Endothelial cell of umbilical vein (primary cell): ENCODE data around the gene SH3PXD2A. TPM values are rescaled to one million over a fixed set of nuclear protein-coding genes. Genes with fewer than 3 reads are reported as not detected.

Experiments used
- BruUV-seq: library from RNA; stranded (reverse); fragments of 400-500 nt; replicated peaks from 2 replicates; lab custom pipeline; 2021; lab: Mats Ljungman, UMichigan
- CTCF ChIA-PET: fragments of 300-600, 350-600 bp; sonication (Branson Sonifier 250); formaldehyde crosslinking; loops from one replicate; lab custom pipeline; 2021; ENCODE audit warnings: antibody characterized with exemption, inconsistent platforms; lab: Charles Lee
- POLR2A ChIA-PET: fragments of 300-600, 350-600 bp; sonication (Branson Sonifier 250); formaldehyde crosslinking; loops from one replicate; lab custom pipeline; 2021; ENCODE audit warnings: antibody characterized with exemption, inconsistent platforms; lab: Charles Lee
- DNase-seq: peaks from one replicate; pipeline ENCODE4 v3.0.0-alpha.2; 2011; ENCODE audit warnings: low read depth, low spot score
- FAIRE-seq: peaks from 2 replicates; lab custom pipeline; 2011; peaks lifted over from hg19 to GRCh38; lab: Jason Lieb, UNC
- H2AFZ ChIP-seq: 2 replicates; pipeline ENCODE4 v1.6.0; 2012; ENCODE audit warnings: low read depth, low read length, control low read depth, inconsistent platforms
- H3K27ac ChIP-seq: 2 replicates; pipeline ENCODE4 v1.5.1; 2011; ENCODE audit warnings: low read depth, mild to moderate bottlenecking, control low read depth, low read length, moderate library complexity; ENCODE audit not compliant: insufficient read depth
- H3K27me3 ChIP-seq, 2 experiments: 2 replicates each; pipeline versions ENCODE4 v1.6.0 to v1.6.1; 2011; ENCODE audit warnings: low read length in 2 of 2, mixed read lengths in 1 of 2; ENCODE audit not compliant: control insufficient read depth in 2 of 2, insufficient read depth in 2 of 2
- H3K36me3 ChIP-seq, 2 experiments: 2 replicates in 1 of 2; 3 replicates in 1 of 2; pipeline ENCODE4 v1.5.1; 2011; ENCODE audit warnings: low read length in 2 of 2, mild to moderate bottlenecking in 1 of 2, moderate library complexity in 1 of 2; ENCODE audit not compliant: control insufficient read depth in 2 of 2, insufficient read depth in 2 of 2; ENCODE audit errors: extremely low read depth in 1 of 2
- H3K4me1 ChIP-seq: 3 replicates; pipeline ENCODE4 v1.5.1; 2011; ENCODE audit warnings: mild to moderate bottlenecking, low read length; ENCODE audit not compliant: control insufficient read depth, insufficient read depth; ENCODE audit errors: extremely low read depth
- H3K4me2 ChIP-seq: 2 replicates; pipeline ENCODE4 v1.6.1; 2011; ENCODE audit warnings: low read length, control low read depth, mixed read lengths; ENCODE audit not compliant: insufficient read depth
- H3K4me3 ChIP-seq, 3 experiments: fragments of 200-600 bp in 1 of 3; sonication (generic), shearing (Covaris generic) in 1 of 3; replicated peaks in 1 of 3; 2 replicates each; pipeline ENCODE4 v1.5.1; 2011 to 2016; ENCODE audit warnings: control low read depth in 3 of 3, low read length in 3 of 3, mild to moderate bottlenecking in 2 of 3, inconsistent platforms in 1 of 3, low read depth in 1 of 3, moderate library complexity in 1 of 3; ENCODE audit not compliant: insufficient read depth in 1 of 3
- H3K79me2 ChIP-seq: 2 replicates; pipeline ENCODE4 v1.6.0; 2012; ENCODE audit warnings: low read length, inconsistent platforms; ENCODE audit not compliant: control insufficient read depth, insufficient read depth
- H3K9ac ChIP-seq: replicated peaks from 2 replicates; pipeline ENCODE3; 2011; ENCODE audit warnings: low read length, control low read depth; ENCODE audit not compliant: insufficient read depth; ENCODE audit errors: extremely low read depth
- H3K9me1 ChIP-seq: replicated peaks from 3 replicates; pipeline ENCODE4 v1.6.0; 2011; ENCODE audit warnings: mild to moderate bottlenecking, low read length; ENCODE audit not compliant: control insufficient read depth, insufficient read depth; ENCODE audit errors: extremely low read depth
- H3K9me3 ChIP-seq: replicated peaks from 2 replicates; pipeline ENCODE4 v1.5.1; 2012; ENCODE audit warnings: low read length, inconsistent platforms; ENCODE audit not compliant: control insufficient read depth, insufficient read depth
- H4K20me1 ChIP-seq: replicated peaks from 2 replicates; pipeline ENCODE3; 2011; ENCODE audit warnings: mild to moderate bottlenecking, low read length; ENCODE audit not compliant: control insufficient read depth, insufficient read depth; ENCODE audit errors: extremely low read depth
- CTCF ChIP-seq, 2 donors: IDR thresholded peaks; 1 replicate in 1 of 2; 2 replicates in 1 of 2; pipeline ENCODE4 v1.5.1; 2011; ENCODE audit warnings: low read length in 2 of 2, mild to moderate bottlenecking in 2 of 2, moderate library complexity in 2 of 2, control low read depth in 1 of 2, inconsistent platforms in 1 of 2, low read depth in 1 of 2; ENCODE audit not compliant: insufficient read depth in 1 of 2; ENCODE audit errors: extremely low read depth in 1 of 2
- EZH2 ChIP-seq: IDR thresholded peaks from 2 replicates; pipeline ENCODE4 v1.6.1; 2012; ENCODE audit warnings: borderline replicate concordance, low read depth, mild to moderate bottlenecking, moderate library complexity, low read length, inconsistent platforms; ENCODE audit not compliant: severe bottlenecking
- FOS ChIP-seq: IDR thresholded peaks from 2 replicates; pipeline ENCODE4 v1.6.1; 2011; ENCODE audit warnings: mild to moderate bottlenecking, low read length, moderate library complexity, borderline replicate concordance; ENCODE audit not compliant: insufficient read depth
- GATA2 ChIP-seq: IDR thresholded peaks from 2 replicates; pipeline ENCODE4 v1.7.0; 2011; ENCODE audit warnings: low read depth, mild to moderate bottlenecking, moderate library complexity, mixed read lengths, low read length; ENCODE audit not compliant: insufficient read length, insufficient read depth
- JUN ChIP-seq: IDR thresholded peaks from 2 replicates; pipeline ENCODE4 v1.6.1; 2011; ENCODE audit warnings: borderline replicate concordance, low read depth; ENCODE audit not compliant: insufficient read length, insufficient read depth
- MAX ChIP-seq: IDR thresholded peaks from 2 replicates; pipeline ENCODE4 v1.6.1; 2011; ENCODE audit not compliant: insufficient read depth, insufficient read length
- MYC ChIP-seq: IDR thresholded peaks from one replicate; pipeline ENCODE4 v1.6.1; 2011; ENCODE audit warnings: mild to moderate bottlenecking, low read depth, low read length
- POLR2AphosphoS5 ChIP-seq: IDR thresholded peaks from 2 replicates; pipeline ENCODE4 v1.6.1; 2012; ENCODE audit warnings: low read depth, mild to moderate bottlenecking, control low read depth, low read length, moderate library complexity; ENCODE audit not compliant: insufficient read depth
- dilution Hi-C: fragments of 300-500 bp; cut with MboI; formaldehyde crosslinking; loops from one replicate; pipeline ENCODE4 v1.15.0; 2019; ENCODE audit warnings: low sequenced_read_pairs; ENCODE audit not compliant: extremely low pct_ligation_motif_present
- intact Hi-C: fragments of 100-400 bp; cut with micrococcal nuclease; formaldehyde crosslinking; loops from one replicate; pipeline ENCODE4 v1.10.0; 2022
- polyA plus RNA-seq, 4 experiments: library from polyadenylated mRNA; depleted of rRNA in 3 of 4; stranded (reverse) in 3 of 4; unstranded in 1 of 4; fragments of >200 nt; gene quantifications; 2 replicates each; pipeline versions ENCODE4 v1.2.1 to v1.2.3, GENCODE V29; 2011 to 2012; ENCODE audit warnings: missing spikeins in 1 of 4
- total RNA-seq: library from RNA; stranded (reverse); gene quantifications from 2 replicates; pipeline ENCODE4 v1.2.3, GENCODE V29; 2021

Gene SH3PXD2A
- total and polyA plus RNA-seq, 2 donors (not counting 3 experiments of a cell fraction or from before 2014, with no cell fraction given), result 1.4 to 5.1 TPM

- Histone ChIP-seq H3K27me3 (peaks cover 15% of the 10 kb centered on the region in 2 experiments), H3K79me2 (no peaks in the 10 kb centered on the region), H3K36me3 (no peaks in the 10 kb centered on the region), H3K9me1 (no peaks in the 10 kb centered on the region), H3K9ac (no peak overlapping the region), H3K4me3 (no peak overlapping the region), H3K9me3 (no peaks in the 10 kb centered on the region), H3K4me1 (no peaks in the 10 kb centered on the region), H3K4me2 (no peak overlapping the region), H2AFZ (no peak overlapping the region), H3K27ac (no peak overlapping the region), H4K20me1 (no peaks in the 10 kb centered on the region)
- intact Hi-C loops (no loop called here), dilution Hi-C loops (no loop called here)
- ChIA-PET CTCF (interaction anchor here (0.6 to 2.9 kb wide), 5 partner anchors 9 to 33 kb away, joined by 3 to 11 read pairs (median 4); no protein-coding TSS in a partner anchor), POLR2A (no interaction called here)
- BruUV-seq, result no TSS peak
- no peak for TF ChIP-seq GATA2
- no peak for TF ChIP-seq MAX
- no peak for TF ChIP-seq CTCF (IDR thresholded peaks at IDR 0.05; ENCODE audit: extremely low read depth in 1 of 2, insufficient read depth in 1 of 2, low read depth in 1 of 2, low read length in 2 of 2)
- no peak for TF ChIP-seq FOS
- no peak for TF ChIP-seq MYC
- no peak for TF ChIP-seq EZH2
- no peak for TF ChIP-seq JUN
- TF ChIP-seq POLR2AphosphoS5, result no peak
- no peak for DNase-seq
- no peak for FAIRE-seq
Measured at GRCh38 chr10:103575416-103576075, 279.8 kb downstream of the SH3PXD2A start.
